ENCODE measurements around the gene GPR137B.
"Not testable (repeated sequence)": the region's sequence is repeated elsewhere in the genome, so short reads cannot be mapped to it uniquely, and the experiment has no call there.

Gene GPR137B

DNA sequence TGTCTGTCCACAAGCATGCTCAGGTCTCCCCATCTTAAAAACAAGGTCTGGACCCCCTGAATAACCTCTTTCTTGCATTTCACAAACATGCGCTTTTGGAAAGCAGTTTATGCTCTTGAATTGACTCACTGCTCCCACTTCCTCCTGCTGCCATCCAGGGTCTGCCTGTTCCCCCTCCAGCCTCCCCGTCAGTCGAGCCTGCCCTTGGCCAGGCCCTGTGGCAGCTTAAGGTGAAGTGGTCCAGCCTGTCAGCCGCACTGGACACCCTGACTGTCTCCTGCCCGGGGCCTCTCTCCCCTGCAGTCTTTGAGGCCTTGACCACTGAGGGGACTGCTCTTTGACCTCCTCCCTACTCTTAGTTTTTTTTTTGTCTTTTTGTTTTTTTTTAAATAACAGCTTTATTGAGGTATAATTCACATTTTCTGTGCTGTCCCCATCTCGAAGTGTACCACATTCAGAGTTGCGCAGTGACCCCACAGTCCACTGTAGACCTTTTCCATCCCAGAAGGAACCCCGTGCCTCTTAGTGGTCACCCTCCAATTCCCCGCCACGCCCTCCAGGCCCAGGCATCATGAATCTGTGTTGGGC, 18.3 kb downstream of the GPR137B start:
- DNase-seq (ENCODE audit: low spot score), result no peak

DNA sequence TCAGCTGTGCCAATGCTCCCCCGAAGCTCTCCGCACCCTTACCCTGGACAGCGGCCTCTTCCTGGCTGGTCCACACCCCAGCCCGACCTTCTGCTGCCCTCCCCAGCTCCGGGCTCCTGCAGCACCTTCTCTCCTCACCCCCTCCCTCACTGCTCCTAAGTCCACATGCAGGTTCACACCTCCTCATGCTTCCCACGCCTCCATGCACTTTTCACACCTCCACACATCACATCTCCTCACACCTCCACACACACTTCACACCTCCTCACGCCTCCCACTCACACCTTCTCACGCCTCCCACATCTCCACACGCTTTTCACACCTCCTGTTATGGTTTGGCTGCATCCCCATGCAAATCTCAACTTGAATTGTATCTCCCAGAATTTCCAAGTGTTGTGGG, 18.9 kb downstream of the GPR137B start:
- no peak for DNase-seq (ENCODE audit: low spot score)

DNA sequence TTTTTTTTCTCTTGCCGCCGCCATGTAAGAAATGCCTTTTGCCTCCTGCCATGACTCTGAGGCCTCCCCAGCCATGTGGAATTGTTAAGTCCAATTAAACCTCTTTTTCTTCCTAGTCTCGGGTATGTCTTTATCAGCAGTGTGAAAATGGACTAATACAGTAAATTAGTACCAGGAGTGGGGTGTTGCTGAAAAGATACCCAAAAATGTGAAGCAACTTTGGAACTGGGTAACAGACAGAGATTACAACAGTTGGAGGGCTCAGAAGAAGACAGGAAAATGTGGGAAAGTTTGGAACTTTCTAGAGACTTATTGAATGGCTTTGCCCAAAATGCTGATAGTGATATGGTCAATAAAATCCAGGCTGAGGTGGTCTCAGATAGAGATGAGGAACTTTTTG, 19.4 kb downstream of the GPR137B start:
- not testable (repeated sequence) for DNase-seq (ENCODE audit: low spot score)

DNA sequence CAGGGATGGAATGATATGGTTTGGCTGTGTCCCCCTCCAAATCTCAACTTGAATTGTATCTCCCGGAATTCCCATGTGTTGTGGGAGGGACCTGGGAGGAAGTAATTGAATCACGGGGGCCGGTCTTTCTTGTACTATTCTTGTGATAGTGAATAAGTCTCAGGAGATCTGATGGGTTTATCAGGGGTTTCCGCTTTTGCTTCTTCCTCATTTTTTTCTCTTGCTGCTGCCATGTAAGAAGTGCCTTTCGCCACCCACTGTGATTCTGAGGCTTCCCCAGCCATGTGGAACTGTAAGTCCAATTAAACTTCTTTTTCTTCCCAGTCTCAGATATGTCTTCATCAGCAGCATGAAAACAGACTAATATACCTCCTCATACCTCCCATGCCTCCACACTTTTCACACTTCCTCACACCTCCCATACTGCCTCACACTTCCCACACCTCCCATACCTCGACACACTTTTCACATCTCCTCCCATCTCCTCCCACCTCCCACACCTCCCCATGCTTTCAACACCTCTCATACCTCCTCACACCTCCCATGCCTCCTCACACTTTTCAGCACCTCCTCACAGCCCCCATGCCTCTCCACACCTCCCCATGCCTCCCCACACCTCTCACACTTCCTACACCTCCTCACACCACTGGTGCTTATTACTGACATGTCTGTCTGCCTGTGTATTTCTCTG, 21.3 kb downstream of the GPR137B start:
- DNase-seq (ENCODE audit: low spot score), result no peak

DNA sequence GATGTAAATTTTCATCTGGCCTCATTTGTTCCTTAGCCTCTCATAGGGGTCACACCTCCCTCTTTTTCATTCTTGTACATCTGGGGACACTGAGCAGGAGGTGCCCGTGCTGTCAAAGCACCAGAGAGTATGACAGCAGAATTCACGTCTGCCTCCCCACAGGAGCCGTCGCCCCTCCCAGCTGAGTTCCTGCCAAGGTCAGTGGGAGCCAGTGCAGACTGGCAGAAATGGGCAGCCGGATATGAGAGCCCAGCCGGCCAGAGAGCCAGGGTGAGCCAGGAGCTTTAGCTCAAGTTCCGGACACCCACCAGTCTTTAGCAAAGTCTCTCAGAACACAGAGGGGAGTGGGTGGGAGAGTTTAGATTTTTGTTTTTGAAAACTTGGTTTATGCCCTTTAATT, 21.9 kb downstream of the GPR137B start:
- DNase-seq (ENCODE audit: low spot score), result no peak

DNA sequence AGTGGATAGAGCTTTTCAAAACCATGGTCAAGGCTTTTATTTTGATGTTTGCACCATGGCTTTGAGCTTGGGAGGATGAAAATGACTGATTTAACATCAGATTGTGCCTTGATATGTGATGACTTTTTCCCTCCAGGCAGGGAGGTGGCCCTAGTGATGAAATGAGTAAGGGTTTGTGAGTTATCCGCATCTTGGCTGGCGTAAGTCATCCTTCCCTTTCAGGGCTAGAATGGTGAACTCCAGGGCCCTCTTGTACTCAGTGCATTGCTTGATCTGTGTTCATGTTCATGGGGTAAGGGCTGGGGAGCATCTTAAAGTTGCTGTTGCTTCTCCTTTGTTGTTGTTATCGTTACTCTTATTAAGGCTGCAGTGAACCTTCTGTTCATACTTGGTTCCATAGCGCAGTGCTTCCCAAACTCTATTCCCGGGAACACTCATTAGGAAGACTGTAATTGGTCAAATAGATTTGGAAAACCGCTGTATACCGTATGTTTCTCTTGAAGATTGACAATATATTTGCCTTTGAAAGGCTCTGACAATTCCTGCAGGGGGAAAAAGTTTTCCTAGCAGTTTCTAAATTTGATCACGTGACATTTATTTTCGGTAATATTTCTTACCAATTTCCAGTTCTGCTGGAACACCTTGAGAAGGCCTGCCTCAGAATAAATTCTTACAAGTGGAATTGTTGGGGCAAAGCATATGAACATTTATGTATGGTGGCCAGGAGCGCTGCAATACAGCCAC, 23.1 kb downstream of the GPR137B start:
- DNase-seq (ENCODE audit: low spot score), result no peak

DNA sequence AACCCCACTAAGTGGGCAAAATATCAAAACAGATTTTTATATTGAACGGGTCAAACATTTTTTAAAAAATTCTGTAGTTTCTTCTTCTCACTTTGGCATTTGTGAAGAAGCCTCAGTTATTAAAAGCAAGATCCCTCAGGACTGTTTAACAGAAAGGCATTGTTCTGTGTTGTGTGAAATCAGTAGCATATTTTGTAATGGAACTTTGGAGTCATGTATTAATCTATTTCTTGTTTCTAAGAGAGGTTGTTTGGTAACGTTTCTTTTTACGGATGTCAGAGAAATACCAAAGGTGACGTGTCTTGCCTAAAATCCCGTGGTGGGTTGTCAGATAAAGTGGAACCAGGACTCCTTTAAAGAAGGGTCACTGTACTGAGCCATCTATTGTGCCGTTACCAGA, 23.7 kb downstream of the GPR137B start:
- DNase-seq (ENCODE audit: low spot score), result no peak

DNA sequence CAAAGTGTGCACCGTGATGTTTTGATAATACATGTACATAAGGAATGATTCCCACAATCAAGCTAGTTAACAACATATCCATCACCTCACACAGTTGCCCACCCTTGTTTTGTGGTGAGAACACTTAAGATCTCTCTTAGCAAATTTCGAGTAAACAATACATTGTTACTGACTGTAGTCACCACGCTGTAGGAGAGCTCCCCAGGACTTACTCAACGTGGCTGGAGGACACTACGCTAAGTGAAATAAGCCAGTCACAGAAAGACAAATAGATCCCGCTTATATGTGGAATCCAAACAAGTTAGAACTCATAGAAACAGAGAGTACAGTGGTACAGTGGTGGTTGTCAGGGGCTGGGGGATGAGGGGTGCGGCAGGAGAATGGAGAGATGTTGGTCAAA, 24.8 kb downstream of the GPR137B start:
- no peak for DNase-seq (ENCODE audit: low spot score)

DNA sequence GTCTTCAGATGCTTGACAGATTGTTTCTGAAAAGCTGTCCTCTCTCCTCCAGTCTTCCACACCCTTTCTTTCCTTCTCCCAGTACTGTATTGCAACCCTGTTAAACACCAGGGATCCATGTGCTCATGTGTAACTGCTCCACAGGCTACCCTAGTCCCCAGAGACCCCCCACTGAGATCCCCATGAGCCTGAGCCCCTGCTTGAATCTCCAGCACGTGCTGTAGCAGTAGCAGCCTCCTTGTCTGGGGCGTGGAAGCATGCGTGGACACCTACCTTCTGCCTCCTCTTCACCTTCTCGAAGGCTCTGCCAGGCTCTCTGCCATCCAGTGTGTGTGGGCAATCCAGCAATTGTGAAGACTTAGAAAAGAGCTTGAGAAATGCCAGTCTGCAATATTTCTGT, 25.2 kb downstream of the GPR137B start:
- DNase-seq (ENCODE audit: low spot score), result no peak

DNA sequence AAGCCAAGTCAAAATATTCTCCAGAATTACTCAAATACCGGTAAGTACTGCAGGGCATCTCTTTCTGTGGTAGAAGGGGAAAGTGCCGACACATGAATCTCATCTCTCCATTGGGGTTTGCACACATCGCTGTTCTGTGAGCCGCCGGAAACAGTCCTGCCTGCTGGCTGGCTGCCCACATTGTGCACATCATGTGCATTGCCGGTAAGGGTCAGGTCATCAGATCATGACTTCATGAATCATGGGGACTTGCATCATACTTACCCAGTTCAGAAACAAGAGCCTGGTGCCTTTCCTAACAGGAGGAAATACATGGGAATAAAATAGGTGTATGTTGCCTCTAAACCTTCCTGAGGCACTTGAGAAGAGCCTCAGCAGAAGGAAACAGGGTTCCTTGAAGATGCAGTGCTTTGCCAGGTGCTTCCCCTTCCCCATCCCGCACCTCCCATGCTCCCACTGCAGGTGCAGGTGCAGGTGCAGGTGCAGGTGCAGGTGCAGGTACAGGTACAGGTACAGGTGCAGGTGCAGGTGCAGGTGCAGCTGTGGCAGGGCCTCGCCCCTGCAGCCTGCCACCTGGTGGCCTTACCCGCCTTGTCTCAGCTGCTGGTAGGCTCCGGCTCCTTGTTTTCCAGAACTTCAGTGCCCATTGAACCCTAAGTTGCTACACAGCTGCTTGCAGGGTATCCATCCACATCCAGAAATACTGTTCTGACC, 26.5 kb downstream of the GPR137B start:
- no peak for DNase-seq (ENCODE audit: low spot score)

DNA sequence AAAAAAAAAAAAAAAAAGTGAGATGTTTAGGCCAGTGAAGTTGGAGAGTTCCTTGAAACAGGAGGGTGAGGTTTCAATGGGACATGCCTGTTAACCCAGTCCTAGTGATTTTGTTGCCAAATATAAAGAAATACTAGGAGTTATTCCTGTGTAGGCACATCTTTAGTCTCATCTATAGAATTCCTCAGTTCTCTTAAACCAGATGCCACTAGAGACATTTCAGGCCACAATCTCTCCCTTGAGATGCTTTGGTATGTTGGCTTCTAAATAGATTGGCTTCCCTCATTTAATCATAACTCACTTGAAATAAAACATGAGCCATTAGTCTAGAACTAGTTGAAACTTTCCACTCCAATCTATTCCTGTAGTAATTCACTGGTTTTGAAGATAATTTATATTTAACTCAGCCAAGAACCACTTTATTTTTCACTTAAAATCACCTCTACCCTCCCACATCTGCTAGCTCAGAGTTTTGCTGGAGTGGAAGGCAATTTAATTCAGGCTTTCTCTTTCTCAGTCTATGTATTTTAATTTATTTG, 29.8 kb downstream of the GPR137B start:
- DNase-seq (ENCODE audit: low spot score), result no peak

DNA sequence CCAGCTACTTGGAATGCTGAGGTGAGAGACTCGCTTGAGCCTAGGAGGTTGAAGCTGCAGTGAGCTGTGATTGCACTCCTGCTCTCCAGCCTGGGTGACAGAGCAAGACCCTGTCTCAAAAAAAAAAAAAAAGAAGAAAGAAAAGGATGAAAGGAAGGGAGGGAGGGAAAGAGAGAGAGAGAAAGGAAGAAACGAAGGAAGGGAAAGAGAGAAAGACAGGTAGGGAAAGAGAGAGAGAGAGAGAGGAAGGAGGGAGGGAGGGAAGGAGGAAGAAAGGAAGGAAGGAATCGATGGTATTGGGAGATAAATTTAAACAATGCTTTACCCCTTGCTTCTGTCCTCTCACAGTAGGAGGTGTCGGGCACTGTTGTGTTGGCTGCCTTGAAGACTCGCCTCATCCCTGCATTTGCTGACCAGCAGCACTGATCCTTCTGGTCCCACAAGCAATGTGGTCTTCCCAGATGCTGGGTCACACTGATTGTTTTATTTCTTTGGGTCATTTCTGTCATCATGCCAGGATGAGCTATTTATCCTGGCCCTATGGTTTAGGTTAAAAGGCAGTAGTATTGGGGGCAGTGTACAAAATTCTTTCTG, 30.9 kb downstream of the GPR137B start:
- DNase-seq (ENCODE audit: low spot score), result no peak

DNA sequence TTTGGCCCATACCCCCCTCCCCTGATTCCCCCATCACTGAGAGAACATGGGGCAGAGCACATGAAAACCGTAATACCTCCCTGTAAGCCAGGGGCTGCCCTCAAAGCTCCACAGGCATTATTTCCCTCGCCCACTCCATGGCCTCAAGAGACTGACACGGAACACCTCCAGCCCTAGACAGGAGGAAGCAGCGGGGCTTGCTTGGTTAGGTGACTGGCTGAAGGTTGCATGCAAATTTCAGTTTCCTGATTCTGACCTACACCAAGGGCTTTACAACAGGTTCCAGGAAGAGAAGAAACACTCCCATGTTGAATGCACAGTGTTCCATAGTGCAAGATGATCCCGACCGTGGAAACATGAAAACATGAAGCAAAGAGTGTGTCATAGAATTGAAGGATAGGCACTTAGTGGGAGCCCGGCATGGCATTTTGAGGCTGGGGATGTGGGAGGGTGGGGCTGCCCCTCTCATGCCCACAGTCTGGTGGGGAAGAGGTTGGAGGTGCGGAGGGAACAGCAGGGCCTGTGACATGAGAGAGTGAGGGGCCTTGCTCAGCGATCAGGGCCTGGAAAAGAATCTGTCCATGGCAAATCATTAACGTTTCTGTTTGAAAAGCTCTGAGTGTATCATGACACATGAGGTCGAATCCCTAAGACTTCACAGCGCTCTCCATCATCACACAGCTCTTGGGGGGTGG, 33.5 kb downstream of the GPR137B start:
- no peak for DNase-seq (ENCODE audit: low spot score)

DNA sequence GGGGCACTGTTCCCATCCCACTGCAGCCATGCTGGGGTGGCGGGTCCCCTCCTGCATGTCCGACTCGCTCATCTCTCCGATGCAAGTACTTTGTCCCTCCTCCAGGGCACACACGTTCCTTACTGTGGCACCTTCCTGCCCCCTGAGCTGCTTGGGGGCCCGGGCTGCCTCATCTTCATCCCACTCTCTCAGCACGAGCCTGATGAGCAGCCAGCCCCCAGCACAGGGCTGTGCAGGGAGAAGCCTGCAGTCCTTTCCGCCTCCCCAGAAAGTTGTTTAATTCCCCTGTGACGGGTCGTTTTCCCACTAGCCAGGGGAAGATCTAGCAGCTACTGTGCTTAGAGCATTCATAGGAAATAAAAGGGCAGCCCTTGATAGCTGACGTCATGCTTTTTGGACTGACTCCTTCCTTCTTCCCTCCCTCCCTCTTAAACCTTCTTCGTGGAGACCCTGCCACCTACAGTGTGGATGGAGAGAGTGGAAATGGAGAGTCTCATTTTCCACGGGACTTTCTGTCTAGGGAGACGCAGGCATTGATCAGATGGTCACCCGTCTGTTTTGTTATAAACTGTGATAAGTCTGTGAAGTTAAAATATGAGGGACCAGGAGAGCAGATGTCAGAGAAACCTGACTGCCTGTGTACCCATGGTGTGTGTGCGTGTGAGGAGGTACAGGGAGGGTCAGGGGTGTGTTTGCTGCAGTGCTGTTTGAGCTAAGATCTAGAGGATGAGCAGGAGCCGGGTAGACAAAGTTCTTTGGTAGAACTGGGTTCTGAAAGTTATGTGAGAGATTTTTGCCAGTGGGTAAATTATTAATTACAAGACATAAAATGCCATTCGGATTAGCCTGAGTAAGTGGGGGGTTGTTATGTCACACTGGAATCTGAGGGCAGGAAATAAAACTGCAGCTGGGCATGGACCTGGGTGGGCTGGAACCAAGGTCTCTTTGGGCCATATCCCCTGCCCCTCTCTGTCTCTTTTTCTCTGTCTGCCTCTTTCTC, 34.3 kb downstream of the GPR137B start:
- no peak for DNase-seq (ENCODE audit: low spot score)

DNA sequence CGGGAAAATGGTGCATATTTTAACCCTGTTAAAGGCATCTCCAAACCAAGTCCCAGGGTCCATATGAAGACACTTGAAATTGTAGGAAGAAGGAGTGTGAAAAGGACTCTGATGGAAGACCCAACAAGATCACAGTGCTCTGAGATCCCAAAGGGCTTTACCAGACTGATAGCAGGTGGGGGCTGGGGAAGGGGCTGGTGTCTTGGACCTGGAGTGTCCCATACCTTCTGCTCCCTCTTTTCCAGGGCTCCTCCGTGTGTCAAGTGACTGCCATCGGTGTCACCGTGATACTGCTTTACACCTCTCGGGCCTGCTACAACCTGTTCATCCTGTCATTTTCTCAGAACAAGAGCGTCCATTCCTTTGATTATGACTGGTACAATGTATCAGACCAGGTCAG, 37.3 kb downstream of the GPR137B start:
- no peak for DNase-seq (ENCODE audit: low spot score)

DNA sequence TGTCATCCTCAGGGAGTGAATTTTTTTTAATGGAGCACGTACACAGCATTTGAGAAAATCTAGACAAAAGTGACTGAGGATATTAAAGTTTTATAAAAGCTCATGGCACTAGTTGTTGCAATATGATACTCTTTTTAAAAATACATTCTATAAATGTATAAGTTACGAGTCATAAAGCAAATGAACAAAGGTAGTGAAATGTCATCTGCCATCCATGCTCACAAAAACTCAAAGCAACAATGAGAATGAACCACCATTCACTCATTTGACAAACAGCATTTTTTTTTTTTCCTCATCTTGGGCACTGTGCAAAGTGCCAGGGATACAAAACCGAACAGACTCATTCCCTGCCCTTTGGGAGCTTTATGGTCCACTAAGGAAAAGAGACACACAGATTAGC, 38.7 kb downstream of the GPR137B start:
- DNase-seq (ENCODE audit: low spot score), result no peak

DNA sequence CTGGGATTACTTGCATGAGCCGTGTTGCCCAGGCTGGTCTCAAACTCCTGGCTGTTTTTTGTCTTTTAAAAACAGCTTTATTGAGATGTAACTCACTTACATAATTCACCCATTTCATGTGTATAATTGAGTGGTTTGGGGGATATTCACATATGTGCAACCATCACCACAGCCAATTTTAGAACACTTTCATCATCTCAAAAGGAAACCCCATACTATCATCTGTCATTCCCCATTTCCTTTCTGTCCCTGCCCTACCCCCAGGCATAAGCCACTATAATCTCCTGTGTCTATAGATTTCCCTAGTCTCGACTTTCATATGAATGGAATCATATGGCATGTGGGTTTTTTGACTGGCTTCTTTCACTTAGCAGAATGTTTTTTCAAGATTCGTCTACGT, 43.3 kb downstream of the GPR137B start:
- DNase-seq (ENCODE audit: low spot score), result no peak

DNA sequence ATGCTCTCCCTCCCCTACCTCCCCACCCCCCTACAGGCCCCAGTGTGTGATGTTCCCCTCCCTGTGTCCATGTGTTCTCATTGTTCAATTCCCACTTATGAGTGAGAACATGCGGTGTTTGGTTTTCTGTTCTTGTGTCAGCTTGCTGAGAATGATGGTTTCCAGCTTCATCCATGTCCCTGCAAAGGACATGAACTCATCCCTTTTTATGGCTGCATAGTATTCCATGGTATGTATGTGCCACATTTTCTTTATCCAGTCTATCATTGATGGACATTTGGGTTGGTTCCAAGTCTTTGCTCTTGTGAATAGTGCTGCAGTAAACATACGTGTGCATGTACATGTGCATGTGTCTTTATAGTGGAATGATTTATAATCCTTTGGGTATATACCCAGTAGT, 44.1 kb downstream of the GPR137B start:
- DNase-seq (ENCODE audit: low spot score), result not testable (repeated sequence)

DNA sequence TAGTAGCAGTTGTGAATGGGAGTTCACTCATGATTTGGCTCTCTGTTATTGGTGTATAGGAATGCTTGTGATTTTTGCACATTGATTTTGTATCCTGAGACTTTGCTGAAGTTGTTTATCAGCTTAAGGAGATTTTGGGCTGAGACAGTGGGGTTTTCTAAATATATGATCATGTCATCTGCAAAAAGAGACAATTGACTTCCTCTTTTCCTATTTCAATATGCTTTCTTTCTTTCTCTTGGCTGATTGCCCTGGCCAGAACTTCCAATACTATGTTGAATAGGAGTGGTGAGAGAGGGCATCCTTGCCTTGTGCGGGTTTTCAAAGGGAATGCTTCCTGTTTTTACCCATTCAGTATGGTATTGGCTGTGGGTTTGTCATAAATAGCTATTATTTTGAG, 45.7 kb downstream of the GPR137B start:
- not testable (repeated sequence) for DNase-seq (ENCODE audit: low spot score)

DNA sequence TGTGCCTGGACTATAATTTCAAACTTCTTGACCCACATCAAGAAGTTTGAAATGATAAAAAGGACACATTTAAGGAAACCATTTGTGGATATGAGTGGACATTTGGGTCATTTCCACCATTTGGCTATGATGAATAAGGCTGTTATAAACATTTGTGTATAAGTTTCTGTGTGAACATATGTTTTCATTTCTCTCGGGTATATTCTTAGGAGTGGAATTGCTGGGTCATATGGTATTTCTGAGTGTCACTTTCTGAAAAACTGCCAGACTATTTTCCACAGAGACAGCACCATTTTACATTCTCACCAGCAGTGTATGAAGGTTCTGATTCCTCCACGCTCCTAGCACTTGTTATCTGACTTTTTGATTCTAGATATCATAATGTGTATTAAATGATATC, 50.8 kb downstream of the GPR137B start:
- no peak for DNase-seq (ENCODE audit: low spot score)
